LNCAP (cell line): Measurements from ENCODE around the gene CDC42EP2.

ENCODE experiments used
- CTCF ChIP-seq: fragments of 450-650 bp; IDR thresholded peaks from 2 replicates; pipeline ENCODE4 v1.5.1; 2017; ENCODE audit warnings: mild to moderate bottlenecking

The CDC42EP2 gene

DNA sequence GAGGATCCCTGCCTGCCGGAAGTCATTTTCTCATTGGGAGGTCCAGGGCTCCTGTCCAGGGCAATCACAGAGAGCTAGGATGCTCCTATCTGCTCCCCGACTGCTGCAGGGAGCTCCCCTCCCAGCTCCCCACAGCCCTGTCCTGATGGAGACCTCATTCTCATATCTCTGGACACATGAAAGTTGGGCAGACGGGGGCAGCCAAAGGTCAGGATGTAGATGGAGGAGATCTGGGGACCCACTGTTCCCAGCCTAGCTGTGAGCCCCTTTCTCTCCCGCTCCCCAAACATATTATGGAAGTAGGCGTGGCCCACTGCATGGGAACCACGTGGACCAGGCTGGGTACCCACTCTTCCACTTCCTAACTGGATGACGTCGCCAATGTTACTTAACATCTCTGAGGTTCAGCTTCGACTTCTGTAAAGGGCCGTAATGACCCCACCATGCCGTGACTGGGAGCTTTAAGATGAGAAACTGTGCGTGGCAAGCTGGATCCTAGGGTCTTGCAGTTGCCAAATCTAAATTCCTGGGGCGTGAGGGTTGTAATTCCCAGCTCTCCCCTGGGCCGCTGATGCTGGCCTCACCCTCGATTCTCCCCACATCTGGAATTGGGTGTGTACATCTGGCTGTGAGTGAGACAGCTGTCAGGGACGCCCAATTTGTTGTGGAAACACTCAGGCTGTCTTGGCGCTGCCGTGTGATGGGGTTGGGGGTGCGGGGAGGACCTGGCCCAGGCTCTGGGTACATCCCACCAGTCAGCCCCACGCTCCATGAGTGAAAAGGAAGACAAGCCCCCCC is 1.8 kb downstream of the CDC42EP2 start:
- no peak for TF ChIP-seq CTCF

GRCh38 chr11:65317025-65317786 is 2.5 kb downstream of the CDC42EP2 start:
- TF ChIP-seq CTCF, result no peak

- TF ChIP-seq CTCF, result no peak
Observed at GRCh38 chr11:65320386-65321075, 5.9 kb downstream of the CDC42EP2 start.

DNA sequence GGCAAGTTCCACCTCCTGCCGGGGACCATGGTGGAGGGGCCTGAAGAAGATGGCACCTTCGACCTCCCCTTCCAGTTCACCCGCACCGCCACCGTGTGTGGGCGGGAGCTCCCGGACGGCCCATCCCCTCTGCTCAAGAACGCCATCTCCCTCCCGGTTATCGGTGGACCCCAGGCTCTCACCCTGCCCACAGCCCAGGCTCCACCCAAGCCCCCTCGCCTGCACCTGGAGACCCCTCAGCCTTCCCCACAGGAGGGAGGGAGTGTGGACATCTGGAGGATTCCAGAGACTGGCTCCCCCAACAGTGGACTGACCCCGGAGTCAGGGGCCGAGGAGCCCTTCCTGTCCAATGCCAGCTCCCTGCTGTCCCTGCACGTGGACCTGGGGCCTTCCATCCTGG is 6.4 kb downstream of the CDC42EP2 start:
- TF ChIP-seq CTCF, result no peak

DNA sequence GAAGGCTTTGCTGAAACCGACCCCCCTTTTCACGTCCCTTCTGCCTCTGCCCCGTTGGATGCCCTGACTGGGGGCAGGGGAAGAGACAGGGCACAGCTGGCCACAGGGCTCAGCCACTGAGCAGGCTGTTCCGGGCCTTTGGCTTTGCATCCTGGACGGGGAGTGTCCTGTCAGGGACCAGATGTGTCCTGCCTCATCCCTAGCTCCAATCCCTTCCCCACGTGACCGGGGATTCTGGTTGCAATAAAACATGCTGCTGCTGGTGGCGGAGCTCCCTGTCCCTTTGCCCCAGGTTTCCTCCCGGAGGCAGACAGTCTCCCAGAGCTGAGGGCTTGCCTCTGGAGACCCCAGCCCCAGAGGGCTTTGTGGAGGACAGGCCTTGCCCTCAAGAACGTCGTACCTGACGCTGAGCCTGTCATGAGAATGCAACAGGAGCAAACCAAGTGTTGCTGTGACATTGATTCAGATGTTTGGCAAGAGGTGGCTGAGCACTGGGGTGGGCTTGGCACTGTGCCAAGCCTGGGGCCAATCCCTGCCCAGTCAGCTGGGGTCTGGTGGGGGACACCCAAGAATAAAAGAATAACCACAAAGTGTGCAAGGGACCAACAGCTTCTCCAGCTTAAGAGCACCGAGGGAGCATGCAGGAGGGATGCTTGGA is 7.3 kb downstream of the CDC42EP2 start:
- TF ChIP-seq CTCF, result no peak

GRCh38 chr11:65323813-65324212 is 9.1 kb downstream of the CDC42EP2 start:
- TF ChIP-seq CTCF, result no peak

DNA sequence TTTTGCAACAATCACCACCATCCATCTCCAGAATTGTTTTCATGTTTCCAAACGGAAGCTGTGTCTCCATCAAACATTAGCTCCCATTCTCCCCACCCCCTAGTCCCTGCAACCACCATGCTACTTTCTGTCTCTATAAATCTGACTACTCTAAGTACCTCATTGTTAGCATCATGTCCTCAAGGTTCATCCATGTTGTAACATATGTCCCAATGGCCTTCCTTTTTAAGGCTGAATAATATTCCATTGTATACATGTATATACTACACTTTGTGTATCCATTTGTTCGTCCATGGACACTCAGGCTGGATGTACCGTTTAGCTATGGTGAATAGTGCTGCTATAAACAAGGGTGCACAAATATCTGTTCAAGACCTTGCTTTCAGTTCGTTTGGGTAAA is 10.8 kb downstream of the CDC42EP2 start:
- no peak for TF ChIP-seq CTCF
